Erythroblast (primary cell): Measurements from ENCODE around the gene DHX32.

Source experiments
- GATA1 ChIP-seq: IDR thresholded peaks from 2 replicates; pipeline ENCODE4 v1.6.1; 2011; ENCODE audit warnings: low read depth, mild to moderate bottlenecking, control low read depth, low read length, moderate library complexity
- POLR2A ChIP-seq: IDR thresholded peaks from 2 replicates; pipeline ENCODE4 v1.6.1; 2011; ENCODE audit warnings: mild to moderate bottlenecking, low read length

- TF ChIP-seq POLR2A (no peak), GATA1 (no peak)
Measured at GRCh38 chr10:125797994-125798662, 83.0 kb downstream of the DHX32 start.
